T-helper 2 cell treated with Interferon-gamma antibody and Interleukin-4, amounts not matched to agents 100 ng/mL and 5 ng/mL, for 36 hours (primary cell): ENCODE measurements around the gene BRCA1. TPM values are rescaled to one million over a fixed set of nuclear protein-coding genes. Genes with fewer than 3 reads are reported as not detected.
"Not testable (repeated sequence)": the region's sequence is repeated elsewhere in the genome, so short reads cannot be mapped to it uniquely, and the experiment has no call there.

Source experiments
- intact Hi-C: fragments of 100-400 bp; cut with micrococcal nuclease; formaldehyde crosslinking; loops from one replicate; pipeline ENCODE4 v1.15.1; 2023
- total RNA-seq: library from RNA; stranded (reverse); gene quantifications from 2 replicates; pipeline ENCODE4 v1.2.3, GENCODE V29; 2022

The BRCA1 gene
- total RNA-seq, 1 donor from 2014 or later = 76.3 TPM

DNA sequence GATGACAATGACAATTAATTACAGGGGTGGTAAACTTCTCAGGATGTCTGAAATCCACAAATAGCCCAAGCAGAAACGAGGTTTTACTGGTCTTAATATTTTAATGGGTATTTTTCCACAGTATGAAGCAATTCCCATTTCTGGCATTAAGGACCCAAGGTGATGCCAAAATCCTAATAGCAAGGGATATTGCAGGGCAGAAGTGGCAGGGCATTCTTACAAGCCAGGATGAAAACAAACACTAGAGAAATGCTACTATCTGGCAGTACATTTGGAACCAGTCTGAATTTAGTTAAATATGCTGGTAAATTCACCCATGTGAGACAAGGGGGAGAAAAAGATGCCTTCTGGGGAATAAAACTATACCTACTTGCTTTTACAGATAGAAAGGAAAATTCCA lies 54.9 kb downstream of the BRCA1 start:
- intact Hi-C loops = no loop called here

- intact Hi-C loops = no loop called here
These were observed 55.7 kb downstream of the BRCA1 start for GRCh38 chr17:43069368-43069898.

- intact Hi-C loops = no loop called here
These were observed 56.4 kb downstream of the BRCA1 start for GRCh38 chr17:43068570-43069367.

DNA sequence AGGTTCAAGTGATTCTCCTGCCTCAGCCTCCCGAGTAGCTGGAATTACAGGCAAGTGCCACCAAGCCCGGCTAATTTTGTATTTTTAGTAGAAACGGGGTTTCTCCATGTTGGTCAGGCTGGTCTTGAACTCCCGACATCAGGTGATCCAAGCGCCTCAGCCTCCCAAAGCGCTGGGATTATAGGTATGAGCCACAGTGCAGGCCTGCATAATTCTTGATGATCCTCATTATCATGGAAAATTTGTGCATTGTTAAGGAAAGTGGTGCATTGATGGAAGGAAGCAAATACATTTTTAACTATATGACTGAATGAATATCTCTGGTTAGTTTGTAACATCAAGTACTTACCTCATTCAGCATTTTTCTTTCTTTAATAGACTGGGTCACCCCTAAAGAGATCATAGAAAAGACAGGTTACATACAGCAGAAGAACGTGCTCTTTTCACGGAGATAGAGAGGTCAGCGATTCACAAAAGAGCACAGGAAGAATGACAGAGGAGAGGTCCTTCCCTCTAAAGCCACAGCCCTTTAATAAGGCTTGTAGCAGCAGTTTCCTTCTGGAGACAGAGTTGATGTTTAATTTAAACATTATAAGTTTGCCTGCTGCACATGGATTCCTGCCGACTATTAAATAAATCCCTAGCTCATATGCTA lies 62.1 kb downstream of the BRCA1 start:
- intact Hi-C loops = no loop called here

DNA sequence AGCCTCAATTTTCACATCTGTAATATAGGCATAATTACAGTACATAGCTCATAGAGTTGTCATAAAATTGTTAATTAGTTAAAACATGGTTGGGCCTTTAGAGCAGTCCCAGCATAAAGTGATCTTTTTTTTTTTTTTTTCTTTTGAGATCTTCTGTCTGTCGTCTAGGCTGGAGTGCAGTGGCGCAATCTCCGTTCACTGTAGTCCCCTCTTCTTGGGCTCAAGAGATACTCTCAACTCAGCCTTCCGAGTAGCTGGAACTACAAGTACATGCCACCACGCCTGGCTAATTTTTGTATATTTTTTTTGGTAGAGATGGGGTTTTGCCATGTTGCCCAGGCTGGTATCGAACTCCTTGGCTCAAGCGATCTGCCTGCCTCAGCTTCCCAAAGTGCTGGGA lies 69.1 kb downstream of the BRCA1 start:
- intact Hi-C loops = no loop called here

DNA sequence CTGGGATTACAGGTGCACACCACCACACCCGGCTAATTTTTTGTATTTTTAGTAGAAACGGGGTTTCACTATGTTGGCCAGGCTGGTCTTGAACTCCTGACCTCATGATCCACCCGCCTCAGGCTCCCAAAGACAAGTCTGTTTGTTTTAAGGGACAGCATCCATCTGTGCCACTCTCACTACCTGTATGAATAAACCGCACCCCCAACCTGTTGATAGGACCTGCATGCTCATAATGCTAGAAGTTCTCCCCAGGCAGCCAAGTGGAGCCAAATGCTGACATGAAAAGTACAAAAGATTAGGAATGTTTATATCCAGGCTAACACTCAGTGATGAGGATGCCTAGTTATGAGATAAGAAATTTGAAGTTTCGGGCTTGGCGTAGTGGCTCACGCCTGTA lies 72.2 kb downstream of the BRCA1 start:
- intact Hi-C loops = not testable (repeated sequence)

DNA sequence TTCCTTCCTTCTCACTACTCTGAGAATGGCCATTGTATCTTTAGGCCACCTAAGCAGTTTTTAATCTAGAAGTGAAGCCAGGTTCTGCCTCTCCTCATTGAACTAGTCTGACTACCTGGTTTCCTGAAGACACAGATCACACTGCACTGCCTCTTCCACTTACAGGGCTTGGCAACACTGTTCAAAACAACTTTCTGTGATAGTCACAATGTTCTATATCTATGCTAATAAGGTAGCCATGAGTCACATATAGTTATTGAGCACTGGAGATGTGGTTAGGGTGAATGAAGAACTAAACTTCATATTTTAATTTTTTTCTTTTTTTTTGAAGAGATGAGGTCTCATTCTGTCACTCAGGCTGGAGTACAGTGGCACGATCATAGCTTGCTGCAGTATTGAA lies 73.2 kb downstream of the BRCA1 start:
- intact Hi-C loops = no loop called here

DNA sequence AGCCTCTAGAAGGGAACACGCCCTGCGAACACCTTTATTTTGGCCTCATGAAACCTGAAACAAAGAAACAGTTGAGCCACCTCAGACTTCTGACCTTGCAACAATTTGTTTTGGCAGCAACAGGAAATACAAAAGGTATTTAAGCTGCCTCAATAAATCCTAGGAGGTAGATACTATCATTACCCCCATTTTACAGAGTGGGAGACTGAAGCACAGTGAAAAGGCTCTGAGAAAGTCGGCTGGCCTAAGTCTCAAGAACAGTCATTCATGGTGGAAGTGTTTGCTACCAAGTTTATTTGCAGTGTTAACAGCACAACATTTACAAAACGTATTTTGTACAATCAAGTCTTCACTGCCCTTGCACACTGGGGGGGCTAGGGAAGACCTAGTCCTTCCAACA lies 81.1 kb downstream of the BRCA1 start:
- intact Hi-C loops = no loop called here

DNA sequence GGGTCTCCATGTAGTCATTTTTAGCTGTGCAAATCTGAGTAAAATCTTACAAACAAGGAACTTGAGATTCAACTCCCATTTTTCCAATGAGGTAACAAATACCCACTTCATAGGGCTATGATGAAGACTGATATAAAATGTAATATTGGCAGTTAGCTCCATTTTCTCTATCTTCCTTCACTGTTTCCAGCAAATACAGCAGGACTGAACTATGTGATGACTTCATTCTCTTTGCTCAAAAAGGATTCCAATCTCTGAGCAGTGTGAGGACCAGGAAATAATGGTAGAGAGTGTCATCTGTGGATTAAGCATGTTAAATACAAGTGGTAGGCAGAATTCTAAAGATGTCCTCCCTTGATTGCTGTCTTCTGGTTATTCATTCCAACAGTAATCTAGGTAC lies 81.9 kb downstream of the BRCA1 start:
- intact Hi-C loops = no loop called here

GRCh38 chr17:43042025-43042628 lies 83.0 kb downstream of the BRCA1 start:
- intact Hi-C loops = no loop called here

DNA sequence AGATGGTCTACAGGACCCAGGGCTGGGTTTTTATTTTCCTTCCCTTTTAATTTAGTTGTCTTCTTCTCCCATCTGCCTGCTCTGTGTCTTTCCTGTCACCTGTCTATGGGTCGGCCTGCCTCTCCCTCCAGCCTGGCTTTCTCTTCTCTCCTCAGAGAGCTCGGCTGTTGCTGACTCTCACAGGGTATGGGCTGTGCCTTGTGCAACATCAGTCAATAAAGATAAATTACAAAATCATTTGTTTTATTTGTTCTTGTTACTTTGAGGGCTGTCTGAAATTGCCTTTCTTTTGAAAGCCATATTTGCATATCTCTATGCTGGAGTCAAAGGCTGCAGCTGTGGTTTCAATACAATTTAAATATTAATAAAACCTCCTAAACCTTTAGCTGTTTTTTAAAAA lies 84.5 kb downstream of the BRCA1 start:
- intact Hi-C loops = no loop called here

- intact Hi-C loops = no loop called here
These were observed 85.5 kb downstream of the BRCA1 start for GRCh38 chr17:43039646-43040045.

- intact Hi-C loops = no loop called here
These were observed 90.3 kb downstream of the BRCA1 start for GRCh38 chr17:43034894-43035293.

- intact Hi-C loops = no loop called here
These were observed 90.9 kb downstream of the BRCA1 start for GRCh38 chr17:43033948-43034881.

DNA sequence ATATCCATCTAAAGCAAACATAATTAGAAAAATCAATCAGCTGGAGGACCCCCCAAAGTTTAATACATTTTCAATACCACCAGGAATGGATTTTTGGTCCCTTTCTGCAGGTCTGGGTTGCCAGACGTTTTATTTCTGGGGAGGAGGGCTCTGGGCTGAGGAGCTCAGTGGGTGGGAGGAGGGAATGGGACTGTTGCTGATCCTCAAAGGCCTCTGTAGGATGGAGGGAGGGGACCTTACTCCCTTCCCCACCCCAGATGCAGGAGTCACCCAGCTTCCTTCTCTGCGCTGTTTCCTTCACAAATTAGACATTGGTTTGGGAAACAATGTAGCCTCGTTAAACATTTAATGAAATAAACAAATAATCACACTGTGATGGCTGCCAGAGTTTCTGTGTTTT lies 93.5 kb downstream of the BRCA1 start:
- intact Hi-C loops = no loop called here

GRCh38 chr17:43030137-43030767 lies 94.9 kb downstream of the BRCA1 start:
- intact Hi-C loops = no loop called here

- intact Hi-C loops = loop anchor here (5.0 kb wide), 1 partner anchor 309 kb away; no protein-coding TSS in a partner anchor
These were observed 96.8 kb downstream of the BRCA1 start for GRCh38 chr17:43028221-43028861.

DNA sequence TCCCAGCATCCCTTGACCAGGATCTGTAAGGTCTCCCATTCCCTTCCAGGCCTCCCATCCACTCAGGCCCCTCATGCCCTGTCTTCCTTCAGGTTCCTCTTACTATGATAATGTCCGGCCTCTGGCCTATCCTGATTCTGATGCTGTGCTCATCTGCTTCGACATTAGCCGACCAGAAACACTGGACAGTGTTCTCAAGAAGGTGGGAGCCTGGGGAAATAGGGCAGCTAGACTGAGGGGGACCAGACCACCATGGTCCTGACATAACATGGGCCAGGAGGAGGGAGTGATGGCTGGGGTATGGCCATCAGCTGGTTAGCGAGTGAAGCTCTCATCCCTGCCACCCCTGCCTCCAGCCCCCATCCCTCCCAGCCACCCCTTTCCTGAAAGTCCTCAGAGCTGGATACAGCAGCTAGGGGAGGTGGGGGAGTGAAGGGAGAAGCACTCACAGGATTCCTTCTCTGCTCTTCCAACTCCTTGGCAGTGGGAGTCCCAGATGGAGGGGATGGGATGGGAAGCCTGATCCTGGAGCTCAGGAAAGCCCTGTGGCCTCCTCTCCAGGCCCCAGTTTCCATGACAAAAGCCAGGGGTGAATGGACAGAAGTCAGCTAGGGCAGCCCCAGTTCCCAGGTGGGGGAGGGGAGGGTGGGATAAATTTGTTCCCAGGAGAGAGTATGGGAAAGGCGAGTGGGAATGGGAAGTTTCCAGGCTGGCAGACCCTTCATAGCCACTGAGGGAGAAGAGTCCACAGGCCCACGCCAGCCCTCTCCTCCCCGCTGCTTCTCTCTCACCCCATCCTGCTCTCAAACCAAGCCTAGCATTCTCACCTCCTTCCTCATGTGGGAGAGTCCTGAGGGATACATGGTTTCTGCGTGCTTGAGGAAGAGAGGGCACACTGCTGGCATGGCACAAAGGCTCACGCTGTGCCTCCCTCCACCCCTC lies 97.8 kb downstream of the BRCA1 start:
- intact Hi-C loops = loop anchor here (5.0 kb wide), 1 partner anchor 310 kb away; no protein-coding TSS in a partner anchor

GRCh38 chr17:43026595-43026994 lies 98.6 kb downstream of the BRCA1 start:
- intact Hi-C loops = loop anchor here (5.0 kb wide), 1 partner anchor 311 kb away; no protein-coding TSS in a partner anchor
